ENCODE measurements around the gene NAV3.

NAV3 gene

GRCh38 chr12:77928078-77928477 is 97.4 kb downstream of the NAV3 start:
- DNase-seq: no peak

GRCh38 chr12:77932216-77932615 is 101.5 kb downstream of the NAV3 start:
- DNase-seq: no peak

- no peak for DNase-seq
Observed at GRCh38 chr12:77938301-77938700, 107.6 kb downstream of the NAV3 start.

GRCh38 chr12:77940011-77940423 is 109.3 kb downstream of the NAV3 start:
- DNase-seq: no peak

- no peak for DNase-seq
Observed at GRCh38 chr12:77940567-77940966, 109.9 kb downstream of the NAV3 start.

- no peak for DNase-seq
Observed at GRCh38 chr12:77941401-77941800, 110.7 kb downstream of the NAV3 start.

GRCh38 chr12:77943466-77943865 is 112.8 kb downstream of the NAV3 start:
- DNase-seq: no peak

- DNase-seq: no peak
Observed at GRCh38 chr12:77946541-77947061, 115.9 kb downstream of the NAV3 start.

GRCh38 chr12:77947330-77947729 is 116.6 kb downstream of the NAV3 start:
- DNase-seq: no peak

GRCh38 chr12:77947746-77948145 is 117.1 kb downstream of the NAV3 start:
- no peak for DNase-seq

GRCh38 chr12:77949943-77950342 is 119.2 kb downstream of the NAV3 start:
- DNase-seq: no peak

GRCh38 chr12:77953528-77954205 is 123.0 kb downstream of the NAV3 start:
- DNase-seq: no peak

GRCh38 chr12:77954206-77954555 is 123.5 kb downstream of the NAV3 start:
- DNase-seq: no peak

- DNase-seq: no peak
Observed at GRCh38 chr12:77957062-77957461, 126.4 kb downstream of the NAV3 start.

GRCh38 chr12:77963576-77964178 is 133.0 kb downstream of the NAV3 start:
- DNase-seq: no peak

GRCh38 chr12:77965790-77966189 is 135.1 kb downstream of the NAV3 start:
- no peak for DNase-seq

GRCh38 chr12:77968021-77968420 is 137.3 kb downstream of the NAV3 start:
- DNase-seq: no peak

GRCh38 chr12:77968571-77968970 is 137.9 kb downstream of the NAV3 start:
- no peak for DNase-seq

GRCh38 chr12:77973579-77973978 is 142.9 kb downstream of the NAV3 start:
- DNase-seq: no peak

- no peak for DNase-seq
Observed at GRCh38 chr12:77974645-77975044, 144.0 kb downstream of the NAV3 start.

- no peak for DNase-seq
Observed at GRCh38 chr12:77979597-77980250, 149.0 kb downstream of the NAV3 start.

GRCh38 chr12:77980782-77981181 is 150.1 kb downstream of the NAV3 start:
- DNase-seq: no peak

- DNase-seq: no peak
Observed at GRCh38 chr12:77983859-77984258, 153.2 kb downstream of the NAV3 start.

- DNase-seq: no peak
Observed at GRCh38 chr12:77992760-77993159, 162.1 kb downstream of the NAV3 start.
